HepG2 (cell line): ENCODE results near the gene RDH16. TPM values are rescaled to one million over a fixed set of nuclear protein-coding genes. Genes with fewer than 3 reads are reported as not detected.
"Not testable (repeated sequence)": the region's sequence is repeated elsewhere in the genome, so short reads cannot be mapped to it uniquely, and the experiment has no call there.

Experiments used
- ATAC-seq: fragments of 200-7000 bp; cut with Tn5 transposase; 3 replicates; pipeline ENCODE4 v1.9.1; 2020; ENCODE audit warnings: mild to moderate bottlenecking, moderate library complexity
- BruUV-seq: library from RNA; stranded (reverse); fragments of 400-500 nt; replicated peaks from 2 replicates; lab custom pipeline; 2021; lab: Mats Ljungman, UMichigan
- CTCF ChIA-PET: fragments of 300-600 bp; formaldehyde crosslinking; extraction: SDS; loops from one replicate; lab custom pipeline; 2021; ENCODE audit warnings: low total read pairs, inconsistent platforms, low intra/inter-chr PET ratio; lab: Yijun Ruan, JAX
- POLR2A ChIA-PET: fragments of 350-600 bp; sonication (Branson Sonifier 250); formaldehyde crosslinking; loops from one replicate; lab custom pipeline; 2020; ENCODE audit warnings: antibody characterized with exemption, inconsistent platforms; lab: Yijun Ruan, JAX
- DNase-seq: peaks from one replicate; pipeline ENCODE4 v3.0.0-alpha.2; 2015; ENCODE audit warnings: low spot score
- FAIRE-seq: peaks from 3 replicates; lab custom pipeline; 2011; peaks lifted over from hg19 to GRCh38; lab: Jason Lieb, UNC
- H2AFZ ChIP-seq: one replicate; pipeline ENCODE4 v1.6.1; 2011; ENCODE audit warnings: low read length, inconsistent platforms
- H3K27ac ChIP-seq: fragments of 300-600 bp; 3 replicates; pipeline ENCODE4 v1.8.0; 2011; ENCODE audit warnings: mixed run types, mild to moderate bottlenecking, mixed read lengths, low read length, inconsistent platforms; ENCODE audit not compliant: insufficient read depth; ENCODE audit errors: extremely low read length
- H3K27me3 ChIP-seq, 2 experiments: fragments of 200-600 bp in 1 of 2; 2 replicates in 1 of 2; 3 replicates in 1 of 2; pipeline versions ENCODE4 v1.6.0 to v1.8.0; 2011; ENCODE audit warnings: low read length in 2 of 2, mild to moderate bottlenecking in 2 of 2, moderate library complexity in 2 of 2, inconsistent platforms in 1 of 2; ENCODE audit not compliant: insufficient read depth in 2 of 2, control insufficient read depth in 1 of 2
- H3K36me3 ChIP-seq, 2 experiments: fragments of 200-600 bp in 1 of 2; replicated peaks in 1 of 2; 2 replicates in 1 of 2; 3 replicates in 1 of 2; pipeline versions ENCODE4 v1.5.1 to v1.8.0; 2011; ENCODE audit warnings: low read length in 2 of 2, inconsistent platforms in 1 of 2; ENCODE audit not compliant: insufficient read depth in 2 of 2, control insufficient read depth in 1 of 2
- H3K4me1 ChIP-seq: 2 replicates; pipeline ENCODE4 v1.5.1; 2012; ENCODE audit warnings: low read length, inconsistent platforms; ENCODE audit not compliant: insufficient read depth
- H3K4me2 ChIP-seq: 2 replicates; pipeline ENCODE4 v1.6.0; 2011; ENCODE audit warnings: low read depth, low read length, inconsistent platforms
- H3K4me3 ChIP-seq, 3 experiments: fragments of 200-600 bp in 1 of 3; sonication (generic), shearing (Covaris generic) in 1 of 3; replicated peaks in 1 of 3; 2 replicates each; pipeline ENCODE4 v1.5.1; 2011 to 2016; ENCODE audit warnings: low read length in 3 of 3, inconsistent platforms in 2 of 3, low read depth in 2 of 3, mild to moderate bottlenecking in 2 of 3, control low read depth in 1 of 3, mixed read lengths in 1 of 3; ENCODE audit not compliant: insufficient read depth in 1 of 3
- H3K79me2 ChIP-seq: one replicate; pipeline ENCODE4 v1.6.1; 2011; ENCODE audit warnings: low read length, inconsistent platforms; ENCODE audit not compliant: insufficient read depth
- H3K9ac ChIP-seq: 2 replicates; pipeline ENCODE4 v1.6.0; 2011; ENCODE audit warnings: mild to moderate bottlenecking, low read depth, low read length, inconsistent platforms; ENCODE audit not compliant: insufficient read depth
- H3K9me3 ChIP-seq: 2 replicates; pipeline ENCODE4 v1.5.1; 2012; ENCODE audit warnings: mild to moderate bottlenecking, low read length
- H4K20me1 ChIP-seq: 2 replicates; pipeline ENCODE4 v1.6.0; 2011; ENCODE audit warnings: inconsistent platforms, mild to moderate bottlenecking, low read length, moderate library complexity; ENCODE audit not compliant: insufficient read depth
- FOXA1 ChIP-seq, 2 experiments: fragments of 450-650 bp in 1 of 2; sonication (generic) in 1 of 2; formaldehyde crosslinking in 1 of 2; IDR thresholded peaks; 2 replicates each; pipeline versions ENCODE4 v1.4.0 to v1.6.1; 2016 to 2020; ENCODE audit warnings: missing genetic modification reagents in 1 of 2
- FOXA3 ChIP-seq: IDR thresholded peaks from 2 replicates; pipeline ENCODE4 v1.6.1; 2016; ENCODE audit warnings: missing genetic modification reagents, missing compliant biosample characterization
- WGBS: methylation state at CpG from one replicate; pipeline ENCODE4 v1.1.6; 2017; ENCODE audit warnings: low lambda C conversion rate; 5-methylcytosine and 5-hydroxymethylcytosine counted together
- in situ Hi-C: cut with HindIII; loops from 2 replicates; pipeline ENCODE4 v1.10.0; 2017; ENCODE audit warnings: low pct_unique_long_range_greater_than_20kb; ENCODE audit not compliant: extremely low pct_ligation_motif_present
- intact Hi-C: fragments of 100-400 bp; cut with micrococcal nuclease; formaldehyde crosslinking; loops from one replicate; pipeline ENCODE4 v1.10.0; 2022; ENCODE audit not compliant: unreplicated experiment
- polyA plus RNA-seq, 8 experiments: library from polyadenylated mRNA; depleted of rRNA in 3 of 8; stranded (reverse) in 7 of 8; unstranded in 1 of 8; fragments of >200 nt; fragmentation: Illumina TruSeq in 4 of 8; extraction: Trizol in 4 of 8; gene quantifications; 2 replicates each; pipeline versions ENCODE4 v1.2.1 to v1.2.3, GENCODE V29; 2011 to 2016; ENCODE audit warnings: low read depth in 4 of 8, missing spikeins in 1 of 8, mixed read lengths in 1 of 8; ENCODE audit not compliant: insufficient read depth in 1 of 8
- total RNA-seq, 5 experiments: library from RNA; depleted of rRNA; stranded (reverse); fragments of >200 nt; fragmentation: Illumina TruSeq; extraction: Trizol; gene quantifications; 2 replicates each; pipeline ENCODE4 v1.2.3, GENCODE V29; 2016; ENCODE audit warnings: low read depth in 1 of 5
- TF ChIP-seq, protein P1 (sequence below): sonication (generic); formaldehyde crosslinking; IDR thresholded peaks from 2 replicates; pipeline ENCODE4 v1.4.0; 2020; ENCODE audit warnings: missing genetic modification reagents, borderline replicate concordance

Gene RDH16
- total and polyA plus RNA-seq, 2 of the 13 experiments (the other 11 are each of a cell fraction or from before 2014, with no cell fraction given): 0.05 to 0.13 TPM

DNA sequence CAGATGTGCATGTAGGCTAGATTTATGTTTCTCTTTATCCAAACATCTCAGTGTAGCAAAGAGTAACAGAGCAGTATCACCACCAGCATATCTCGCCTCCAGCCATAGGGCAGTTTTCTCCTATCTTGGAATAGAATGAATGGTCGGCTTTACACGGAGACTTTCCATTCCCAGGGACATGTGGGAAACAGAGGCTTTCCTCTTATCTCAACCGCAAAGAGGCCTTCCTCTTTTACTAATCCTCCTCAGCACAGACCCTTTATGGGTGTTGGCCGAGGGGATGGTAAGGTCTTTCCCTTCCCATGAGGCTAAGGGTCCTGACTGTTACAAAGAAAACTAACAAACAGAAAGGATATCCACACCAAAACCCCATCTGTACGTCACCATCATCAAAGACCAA, 11.5 kb upstream of the RDH16 start:
- H3K4me3 ChIP-seq, H3K9me3 ChIP-seq, H2AFZ ChIP-seq, H3K9ac ChIP-seq, intact Hi-C loops, FAIRE-seq, BruUV-seq, H3K4me2 ChIP-seq, H3K79me2 ChIP-seq, H3K27ac ChIP-seq, ATAC-seq, H3K27me3 ChIP-seq, in situ Hi-C loops, DNase-seq, H3K36me3 ChIP-seq, CTCF ChIA-PET, H3K4me1 ChIP-seq, H4K20me1 ChIP-seq: not testable (repeated sequence)
- POLR2A ChIA-PET: interaction anchor here (0.6 kb wide), 1 partner anchor 143 kb away, joined by 3 read pairs; no protein-coding TSS in a partner anchor
- WGBS: 39% methylated on average over 6 of the region's 6 CpGs

DNA sequence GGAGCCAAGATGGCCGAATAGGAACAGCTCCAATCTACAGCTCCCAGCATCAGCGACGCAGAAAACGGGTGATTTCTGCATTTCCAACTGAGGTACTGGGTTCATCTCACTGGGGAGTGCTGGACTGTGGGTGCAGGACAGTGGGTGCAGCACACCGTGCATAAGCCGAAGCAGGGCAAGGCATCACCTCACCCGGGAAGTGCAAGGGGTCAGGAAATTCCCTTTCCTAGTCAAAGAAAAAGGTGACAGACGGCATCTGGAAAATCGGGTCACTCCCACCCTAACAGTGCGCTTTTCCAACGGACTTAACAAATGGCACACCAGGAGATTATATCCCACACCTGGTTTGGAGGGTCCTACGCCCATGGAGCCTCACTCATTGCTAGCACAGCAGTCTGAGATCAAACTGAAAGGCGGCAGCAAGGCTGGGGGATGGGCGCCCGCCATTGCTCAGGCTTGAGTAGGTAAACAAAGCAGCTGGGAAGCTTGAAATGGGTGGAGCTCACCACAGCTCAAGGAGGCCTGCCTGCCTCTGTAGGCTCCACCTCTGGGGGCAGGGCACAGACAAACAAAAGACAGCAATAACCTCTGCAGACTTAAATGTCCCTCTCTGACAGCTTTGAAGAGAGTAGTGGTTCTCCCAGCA, 8.7 kb upstream of the RDH16 start:
- in situ Hi-C loops; H3K4me3 ChIP-seq; H3K79me2 ChIP-seq; FAIRE-seq; H3K9me3 ChIP-seq; POLR2A ChIA-PET; H3K27me3 ChIP-seq; CTCF ChIA-PET; H2AFZ ChIP-seq; H3K36me3 ChIP-seq; intact Hi-C loops; H3K4me1 ChIP-seq; BruUV-seq; H3K27ac ChIP-seq; H3K9ac ChIP-seq; H4K20me1 ChIP-seq; ATAC-seq; DNase-seq; TF ChIP-seq FOXA1 (IDR thresholded peaks at IDR 0.05): not testable (repeated sequence)
- TF ChIP-seq FOXA1 (CRISPR knock-in tag; IDR thresholded peaks at IDR 0.05) (peak; percentile 61; the same call in 1 of the 2 replicates), FOXA3 (peak; percentile 35; the same call in 1 of the 2 replicates)
- TF ChIP-seq, protein P1, sequence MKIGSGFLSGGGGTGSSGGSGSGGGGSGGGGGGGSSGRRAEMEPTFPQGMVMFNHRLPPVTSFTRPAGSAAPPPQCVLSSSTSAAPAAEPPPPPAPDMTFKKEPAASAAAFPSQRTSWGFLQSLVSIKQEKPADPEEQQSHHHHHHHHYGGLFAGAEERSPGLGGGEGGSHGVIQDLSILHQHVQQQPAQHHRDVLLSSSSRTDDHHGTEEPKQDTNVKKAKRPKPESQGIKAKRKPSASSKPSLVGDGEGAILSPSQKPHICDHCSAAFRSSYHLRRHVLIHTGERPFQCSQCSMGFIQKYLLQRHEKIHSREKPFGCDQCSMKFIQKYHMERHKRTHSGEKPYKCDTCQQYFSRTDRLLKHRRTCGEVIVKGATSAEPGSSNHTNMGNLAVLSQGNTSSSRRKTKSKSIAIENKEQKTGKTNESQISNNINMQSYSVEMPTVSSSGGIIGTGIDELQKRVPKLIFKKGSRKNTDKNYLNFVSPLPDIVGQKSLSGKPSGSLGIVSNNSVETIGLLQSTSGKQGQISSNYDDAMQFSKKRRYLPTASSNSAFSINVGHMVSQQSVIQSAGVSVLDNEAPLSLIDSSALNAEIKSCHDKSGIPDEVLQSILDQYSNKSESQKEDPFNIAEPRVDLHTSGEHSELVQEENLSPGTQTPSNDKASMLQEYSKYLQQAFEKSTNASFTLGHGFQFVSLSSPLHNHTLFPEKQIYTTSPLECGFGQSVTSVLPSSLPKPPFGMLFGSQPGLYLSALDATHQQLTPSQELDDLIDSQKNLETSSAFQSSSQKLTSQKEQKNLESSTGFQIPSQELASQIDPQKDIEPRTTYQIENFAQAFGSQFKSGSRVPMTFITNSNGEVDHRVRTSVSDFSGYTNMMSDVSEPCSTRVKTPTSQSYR: peak; percentile 83
- H3K4me2 ChIP-seq: peak overlapping the region; percentile 23; the same call in 1 of the 2 replicates
- 73% methylated on average over 12 of the region's 15 CpGs for WGBS

DNA sequence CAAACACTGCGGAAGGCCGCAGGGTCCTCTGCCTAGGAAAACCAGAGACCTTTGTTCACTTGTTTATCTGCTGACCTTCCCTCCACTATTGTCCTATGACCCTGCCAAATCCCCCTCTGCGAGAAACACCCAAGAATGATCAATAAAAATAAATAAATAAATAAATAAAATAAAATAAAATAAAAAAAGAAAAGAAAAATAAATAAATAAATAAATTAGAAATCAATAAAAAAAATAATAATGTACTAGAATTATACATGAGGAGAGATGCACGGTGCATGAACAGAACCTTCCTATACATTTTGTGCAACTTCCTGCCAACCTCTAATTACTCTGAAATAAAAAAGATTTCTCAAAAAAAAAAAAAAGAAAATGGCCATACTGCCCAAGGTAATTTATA, 7.7 kb upstream of the RDH16 start:
- ATAC-seq, CTCF ChIA-PET, H3K4me2 ChIP-seq, H4K20me1 ChIP-seq, H3K9me3 ChIP-seq, in situ Hi-C loops, H3K9ac ChIP-seq, FAIRE-seq, POLR2A ChIA-PET, DNase-seq, H3K36me3 ChIP-seq, H3K4me1 ChIP-seq, H3K27me3 ChIP-seq, H3K27ac ChIP-seq, intact Hi-C loops, H3K4me3 ChIP-seq, BruUV-seq, H3K79me2 ChIP-seq, H2AFZ ChIP-seq: not testable (repeated sequence)
- 53% methylated on average over 4 of the region's 4 CpGs for WGBS
